Left renal pelvis (tissue), 4 donors: ENCODE measurements around the gene NPM3. TPM values are rescaled to one million over a fixed set of nuclear protein-coding genes. Genes with fewer than 3 reads are reported as not detected.
"Not testable (repeated sequence)": the region's sequence is repeated elsewhere in the genome, so short reads cannot be mapped to it uniquely, and the experiment has no call there.

ENCODE experiments used
- DNase-seq, 4 donors: peaks; one replicate each; pipeline ENCODE4 v3.0.0-alpha.2; 2013; ENCODE audit warnings: low read depth in 4 of 4, low spot score in 3 of 4
- polyA plus RNA-seq, 4 donors: library from polyadenylated mRNA; unstranded; fragments of 120-200 nt; gene quantifications; one replicate each; pipeline ENCODE4 v1.2.1, GENCODE V29; 2013; ENCODE audit not compliant: insufficient read length in 4 of 4

NPM3 gene
- polyA plus RNA-seq, 4 donors: 51.1 to 64.8 (median 55.1) TPM

DNA sequence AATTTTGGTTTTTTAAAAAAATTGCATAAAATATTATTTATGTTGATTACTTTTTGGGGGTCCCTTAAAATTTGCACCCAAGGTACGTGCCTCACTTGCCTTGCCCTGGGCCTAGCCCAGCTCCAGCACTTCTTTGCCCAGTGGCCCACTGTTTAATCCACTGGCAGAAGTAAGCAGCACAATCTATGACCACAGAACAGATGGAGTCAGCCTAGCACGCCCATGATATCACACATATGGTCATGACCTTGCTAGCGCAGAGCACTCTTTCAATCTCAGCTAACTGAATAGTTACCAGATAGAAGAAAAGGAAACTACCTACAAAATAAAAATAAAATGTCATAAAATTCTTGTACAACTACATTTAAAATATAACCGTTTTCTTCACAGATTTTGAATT, 29.4 kb upstream of the NPM3 start:
- DNase-seq: no peak

DNA sequence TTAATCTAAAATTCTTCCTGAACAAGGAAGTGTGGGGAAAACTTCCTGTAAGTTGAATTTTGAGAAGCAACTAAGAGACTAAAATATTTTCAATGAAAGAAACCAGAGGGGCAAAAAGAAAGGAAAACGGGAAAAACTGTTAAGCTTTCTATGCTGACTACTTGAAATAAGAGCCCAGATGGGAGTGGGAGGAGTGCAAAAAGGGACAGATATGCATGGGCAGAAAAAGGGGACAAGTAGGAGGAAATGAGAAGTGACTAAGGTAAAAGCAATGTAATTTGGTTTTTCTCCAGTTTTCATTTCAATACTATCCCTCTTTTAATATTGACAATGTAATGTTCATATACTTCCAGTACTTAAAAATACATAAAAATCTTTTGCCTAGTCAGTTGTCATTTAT, 23.9 kb upstream of the NPM3 start:
- no peak for DNase-seq

- DNase-seq: no peak
Measured at GRCh38 chr10:101803511-101803910, 20.3 kb upstream of the NPM3 start.

- no peak for DNase-seq
Measured at GRCh38 chr10:101797403-101798059, 14.3 kb upstream of the NPM3 start.

DNA sequence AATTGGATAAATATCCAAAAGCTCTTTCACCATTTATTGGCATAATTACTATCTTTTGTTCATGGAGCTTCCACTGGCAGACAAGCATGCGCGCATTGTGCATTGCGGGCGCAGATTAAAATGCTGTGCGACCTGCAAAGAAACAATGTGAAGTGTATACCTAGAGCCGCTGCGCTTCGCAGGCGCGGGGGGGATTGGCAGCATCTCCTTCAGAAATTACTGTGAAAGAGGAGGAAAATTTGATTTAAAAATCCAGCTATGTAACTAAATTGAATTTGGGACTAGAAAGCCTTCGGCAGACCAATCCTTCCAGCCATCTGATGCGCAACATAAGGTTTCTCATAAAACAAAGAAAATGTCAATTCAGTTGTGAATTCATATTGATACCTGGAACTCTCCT, 10.3 kb upstream of the NPM3 start:
- no peak for DNase-seq

- DNase-seq: no peak
Measured at GRCh38 chr10:101789686-101790085, 6.4 kb upstream of the NPM3 start.

GRCh38 chr10:101789231-101789630, 6.0 kb upstream of the NPM3 start:
- DNase-seq: not testable (repeated sequence)

GRCh38 chr10:101785801-101786200, 2.6 kb upstream of the NPM3 start:
- no peak for DNase-seq

- DNase-seq: no peak
Measured at GRCh38 chr10:101784558-101784957, 1.3 kb upstream of the NPM3 start.

GRCh38 chr10:101783736-101784118, 481 bp upstream of the NPM3 start:
- no peak for DNase-seq

GRCh38 chr10:101781984-101782810, 1.0 kb downstream of the NPM3 start:
- DNase-seq: no peak

GRCh38 chr10:101781655-101781983, 1.6 kb downstream of the NPM3 start:
- no peak for DNase-seq

GRCh38 chr10:101780818-101781654, 2.2 kb downstream of the NPM3 start:
- no peak for DNase-seq

- DNase-seq: no peak
Measured at GRCh38 chr10:101780187-101780817, 2.9 kb downstream of the NPM3 start.

DNA sequence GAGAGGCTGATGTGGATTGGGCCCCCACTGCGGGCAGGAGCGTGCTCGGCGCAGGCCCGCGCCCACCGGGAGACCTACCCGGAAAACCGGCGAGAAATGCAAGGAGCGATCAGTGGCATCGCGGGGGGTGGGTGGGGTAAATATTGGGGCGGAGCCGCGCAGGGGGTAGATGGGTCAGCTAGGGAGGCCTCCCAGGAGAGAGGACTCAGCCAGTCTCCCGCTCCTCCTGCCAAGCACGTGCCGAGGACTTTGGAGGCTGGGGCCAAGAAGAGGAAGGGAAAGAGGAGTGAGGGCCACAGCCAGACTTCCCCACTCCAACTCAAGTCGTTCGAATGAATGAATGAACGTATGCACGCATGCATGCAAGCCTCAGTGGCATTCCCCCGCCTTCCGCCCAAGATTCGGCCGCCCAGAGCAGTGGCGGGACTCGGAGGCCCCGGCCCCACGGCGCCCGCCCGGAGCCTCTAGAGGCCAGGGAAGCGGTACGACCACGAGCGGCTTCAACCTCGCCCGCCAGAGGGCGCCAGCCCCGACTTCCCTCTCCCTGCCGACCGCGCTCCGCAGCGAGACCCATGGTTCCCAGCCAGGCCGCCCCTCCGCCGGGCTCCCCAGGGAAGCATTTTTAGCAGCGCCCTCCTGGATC, 3.6 kb downstream of the NPM3 start:
- peak in 1 of 4 donors; percentile 58 for DNase-seq

GRCh38 chr10:101778781-101779543, 4.3 kb downstream of the NPM3 start:
- no peak for DNase-seq

- DNase-seq: no peak
Measured at GRCh38 chr10:101778151-101778780, 5.0 kb downstream of the NPM3 start.

DNA sequence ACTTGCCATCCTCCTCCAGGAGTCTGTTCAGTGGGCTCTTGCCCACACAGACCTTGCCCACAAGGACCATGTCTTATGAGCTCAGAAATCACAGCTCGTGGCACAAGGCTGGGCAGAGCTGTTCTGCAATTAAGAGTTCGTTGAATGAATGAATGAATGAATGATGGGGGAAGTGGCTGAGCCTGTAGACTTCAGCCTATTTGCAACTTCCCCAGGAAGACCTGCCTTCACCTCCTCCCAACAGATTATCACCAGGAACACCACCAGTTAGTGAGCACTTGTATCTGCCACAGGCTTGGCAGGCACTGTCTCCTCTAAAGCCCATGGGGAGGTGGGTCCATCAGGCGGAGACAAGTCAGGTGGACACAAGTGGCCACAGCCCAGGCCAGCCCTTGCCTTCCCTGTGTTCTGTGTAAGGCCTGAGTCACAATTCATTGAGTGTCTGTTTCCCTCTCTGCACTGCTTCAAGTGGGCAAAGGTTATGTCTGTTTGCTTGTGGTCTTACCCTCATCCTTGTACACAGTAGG, 5.6 kb downstream of the NPM3 start:
- DNase-seq: no peak
